HepG2 (cell line): ENCODE data around the gene RBFOX1. TPM values are rescaled to one million over a fixed set of nuclear protein-coding genes. Genes with fewer than 3 reads are reported as not detected.

Experiments used
- ATAC-seq: fragments of 200-7000 bp; cut with Tn5 transposase; 3 replicates; pipeline ENCODE4 v1.9.1; 2020; ENCODE audit warnings: mild to moderate bottlenecking, moderate library complexity
- BruUV-seq: library from RNA; stranded (reverse); fragments of 400-500 nt; replicated peaks from 2 replicates; lab custom pipeline; 2021; lab: Mats Ljungman, UMichigan
- CTCF ChIA-PET: fragments of 300-600 bp; formaldehyde crosslinking; extraction: SDS; loops from one replicate; lab custom pipeline; 2021; ENCODE audit warnings: low total read pairs, inconsistent platforms, low intra/inter-chr PET ratio; lab: Yijun Ruan, JAX
- POLR2A ChIA-PET: fragments of 350-600 bp; sonication (Branson Sonifier 250); formaldehyde crosslinking; loops from one replicate; lab custom pipeline; 2020; ENCODE audit warnings: antibody characterized with exemption, inconsistent platforms; lab: Yijun Ruan, JAX
- DNase-seq: peaks from one replicate; pipeline ENCODE4 v3.0.0-alpha.2; 2015; ENCODE audit warnings: low spot score
- FAIRE-seq: peaks from 3 replicates; lab custom pipeline; 2011; peaks lifted over from hg19 to GRCh38; lab: Jason Lieb, UNC
- H2AFZ ChIP-seq: one replicate; pipeline ENCODE4 v1.6.1; 2011; ENCODE audit warnings: low read length, inconsistent platforms
- H3K27ac ChIP-seq: fragments of 300-600 bp; 3 replicates; pipeline ENCODE4 v1.8.0; 2011; ENCODE audit warnings: mixed run types, mild to moderate bottlenecking, mixed read lengths, low read length, inconsistent platforms; ENCODE audit not compliant: insufficient read depth; ENCODE audit errors: extremely low read length
- H3K27me3 ChIP-seq, 2 experiments: fragments of 200-600 bp in 1 of 2; 2 replicates in 1 of 2; 3 replicates in 1 of 2; pipeline versions ENCODE4 v1.6.0 to v1.8.0; 2011; ENCODE audit warnings: low read length in 2 of 2, mild to moderate bottlenecking in 2 of 2, moderate library complexity in 2 of 2, inconsistent platforms in 1 of 2; ENCODE audit not compliant: insufficient read depth in 2 of 2, control insufficient read depth in 1 of 2
- H3K36me3 ChIP-seq, 2 experiments: fragments of 200-600 bp in 1 of 2; replicated peaks in 1 of 2; 2 replicates in 1 of 2; 3 replicates in 1 of 2; pipeline versions ENCODE4 v1.5.1 to v1.8.0; 2011; ENCODE audit warnings: low read length in 2 of 2, inconsistent platforms in 1 of 2; ENCODE audit not compliant: insufficient read depth in 2 of 2, control insufficient read depth in 1 of 2
- H3K4me1 ChIP-seq: 2 replicates; pipeline ENCODE4 v1.5.1; 2012; ENCODE audit warnings: low read length, inconsistent platforms; ENCODE audit not compliant: insufficient read depth
- H3K4me2 ChIP-seq: 2 replicates; pipeline ENCODE4 v1.6.0; 2011; ENCODE audit warnings: low read depth, low read length, inconsistent platforms
- H3K4me3 ChIP-seq, 3 experiments: fragments of 200-600 bp in 1 of 3; sonication (generic), shearing (Covaris generic) in 1 of 3; replicated peaks in 1 of 3; 2 replicates each; pipeline ENCODE4 v1.5.1; 2011 to 2016; ENCODE audit warnings: low read length in 3 of 3, inconsistent platforms in 2 of 3, low read depth in 2 of 3, mild to moderate bottlenecking in 2 of 3, control low read depth in 1 of 3, mixed read lengths in 1 of 3; ENCODE audit not compliant: insufficient read depth in 1 of 3
- H3K79me2 ChIP-seq: one replicate; pipeline ENCODE4 v1.6.1; 2011; ENCODE audit warnings: low read length, inconsistent platforms; ENCODE audit not compliant: insufficient read depth
- H3K9ac ChIP-seq: 2 replicates; pipeline ENCODE4 v1.6.0; 2011; ENCODE audit warnings: mild to moderate bottlenecking, low read depth, low read length, inconsistent platforms; ENCODE audit not compliant: insufficient read depth
- H3K9me3 ChIP-seq: 2 replicates; pipeline ENCODE4 v1.5.1; 2012; ENCODE audit warnings: mild to moderate bottlenecking, low read length
- H4K20me1 ChIP-seq: 2 replicates; pipeline ENCODE4 v1.6.0; 2011; ENCODE audit warnings: inconsistent platforms, mild to moderate bottlenecking, low read length, moderate library complexity; ENCODE audit not compliant: insufficient read depth
- EP300 ChIP-seq, 3 experiments: sonication (generic) in 1 of 3; formaldehyde crosslinking in 1 of 3; IDR thresholded peaks; 2 replicates each; pipeline versions ENCODE4 v1.5.1 to v1.6.1; 2011 to 2020; ENCODE audit warnings: low read depth in 2 of 3, low read length in 2 of 3, borderline replicate concordance in 1 of 3, improper control_type of control experiment in 1 of 3, mild to moderate bottlenecking in 1 of 3, missing genetic modification reagents in 1 of 3, moderate library complexity in 1 of 3
- MLX ChIP-seq: IDR thresholded peaks from 2 replicates; pipeline ENCODE4 v1.6.1; 2016
- ZNF205 ChIP-seq: IDR thresholded peaks from 2 replicates; pipeline ENCODE4 v1.6.1; 2018; ENCODE audit warnings: missing biosample characterization, missing genetic modification reagents
- ZNF577 ChIP-seq: sonication (generic); formaldehyde crosslinking; IDR thresholded peaks from 2 replicates; pipeline ENCODE4 v1.4.0; 2020; ENCODE audit warnings: mild to moderate bottlenecking, low read depth, missing genetic modification reagents, borderline replicate concordance
- ZNF615 ChIP-seq: sonication (generic); formaldehyde crosslinking; IDR thresholded peaks from 2 replicates; pipeline ENCODE4 v1.5.0; 2020; ENCODE audit warnings: mild to moderate bottlenecking, missing genetic modification reagents, borderline replicate concordance
- ZNF839 ChIP-seq: sonication (generic); formaldehyde crosslinking; IDR thresholded peaks from 2 replicates; pipeline ENCODE4 v1.4.0; 2020; ENCODE audit warnings: missing genetic modification reagents, mild to moderate bottlenecking, borderline replicate concordance
- ZSCAN9 ChIP-seq: IDR thresholded peaks from 2 replicates; pipeline ENCODE4 v1.6.1; 2016; ENCODE audit warnings: borderline replicate concordance
- WGBS: methylation state at CpG from one replicate; pipeline ENCODE4 v1.1.6; 2017; ENCODE audit warnings: low lambda C conversion rate; 5-methylcytosine and 5-hydroxymethylcytosine counted together
- in situ Hi-C: cut with HindIII; loops from 2 replicates; pipeline ENCODE4 v1.10.0; 2017; ENCODE audit warnings: low pct_unique_long_range_greater_than_20kb; ENCODE audit not compliant: extremely low pct_ligation_motif_present
- intact Hi-C: fragments of 100-400 bp; cut with micrococcal nuclease; formaldehyde crosslinking; loops from one replicate; pipeline ENCODE4 v1.10.0; 2022; ENCODE audit not compliant: unreplicated experiment
- polyA plus RNA-seq, 8 experiments: library from polyadenylated mRNA; depleted of rRNA in 3 of 8; stranded (reverse) in 7 of 8; unstranded in 1 of 8; fragments of >200 nt; fragmentation: Illumina TruSeq in 4 of 8; extraction: Trizol in 4 of 8; gene quantifications; 2 replicates each; pipeline versions ENCODE4 v1.2.1 to v1.2.3, GENCODE V29; 2011 to 2016; ENCODE audit warnings: low read depth in 4 of 8, missing spikeins in 1 of 8, mixed read lengths in 1 of 8; ENCODE audit not compliant: insufficient read depth in 1 of 8
- total RNA-seq, 5 experiments: library from RNA; depleted of rRNA; stranded (reverse); fragments of >200 nt; fragmentation: Illumina TruSeq; extraction: Trizol; gene quantifications; 2 replicates each; pipeline ENCODE4 v1.2.3, GENCODE V29; 2016; ENCODE audit warnings: low read depth in 1 of 5
- TF ChIP-seq, protein P1 (sequence below): sonication (generic); formaldehyde crosslinking; IDR thresholded peaks from 2 replicates; pipeline ENCODE4 v1.4.0; 2020; ENCODE audit warnings: missing genetic modification reagents, borderline replicate concordance
- TF ChIP-seq, protein P2 (sequence below): sonication (generic); formaldehyde crosslinking; IDR thresholded peaks from 2 replicates; pipeline ENCODE4 v1.5.0; 2020; ENCODE audit warnings: mild to moderate bottlenecking, missing genetic modification reagents, borderline replicate concordance

The RBFOX1 gene
- total and polyA plus RNA-seq, 2 of the 13 experiments (the other 11 are each of a cell fraction or from before 2014, with no cell fraction given), result not detected

GRCh38 chr16:7439518-7439917, 106.9 kb downstream of the RBFOX1 start (continued):
- TF ChIP-seq, protein P1, sequence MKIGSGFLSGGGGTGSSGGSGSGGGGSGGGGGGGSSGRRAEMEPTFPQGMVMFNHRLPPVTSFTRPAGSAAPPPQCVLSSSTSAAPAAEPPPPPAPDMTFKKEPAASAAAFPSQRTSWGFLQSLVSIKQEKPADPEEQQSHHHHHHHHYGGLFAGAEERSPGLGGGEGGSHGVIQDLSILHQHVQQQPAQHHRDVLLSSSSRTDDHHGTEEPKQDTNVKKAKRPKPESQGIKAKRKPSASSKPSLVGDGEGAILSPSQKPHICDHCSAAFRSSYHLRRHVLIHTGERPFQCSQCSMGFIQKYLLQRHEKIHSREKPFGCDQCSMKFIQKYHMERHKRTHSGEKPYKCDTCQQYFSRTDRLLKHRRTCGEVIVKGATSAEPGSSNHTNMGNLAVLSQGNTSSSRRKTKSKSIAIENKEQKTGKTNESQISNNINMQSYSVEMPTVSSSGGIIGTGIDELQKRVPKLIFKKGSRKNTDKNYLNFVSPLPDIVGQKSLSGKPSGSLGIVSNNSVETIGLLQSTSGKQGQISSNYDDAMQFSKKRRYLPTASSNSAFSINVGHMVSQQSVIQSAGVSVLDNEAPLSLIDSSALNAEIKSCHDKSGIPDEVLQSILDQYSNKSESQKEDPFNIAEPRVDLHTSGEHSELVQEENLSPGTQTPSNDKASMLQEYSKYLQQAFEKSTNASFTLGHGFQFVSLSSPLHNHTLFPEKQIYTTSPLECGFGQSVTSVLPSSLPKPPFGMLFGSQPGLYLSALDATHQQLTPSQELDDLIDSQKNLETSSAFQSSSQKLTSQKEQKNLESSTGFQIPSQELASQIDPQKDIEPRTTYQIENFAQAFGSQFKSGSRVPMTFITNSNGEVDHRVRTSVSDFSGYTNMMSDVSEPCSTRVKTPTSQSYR (CRISPR knock-in tag), result no peak
- TF ChIP-seq ZNF839 (CRISPR knock-in tag) (no peak), ZSCAN9 (CRISPR knock-in tag) (no peak), EP300 (IDR thresholded peaks at IDR 0.05; ENCODE audit: low read depth in 2 of 2, low read length in 2 of 2) (no peak), EP300 (CRISPR knock-in tag; IDR thresholded peaks at IDR 0.05; ENCODE audit: borderline replicate concordance) (no peak), ZNF577 (no peak), ZNF205 (CRISPR knock-in tag) (no peak)
- TF ChIP-seq, protein P2, sequence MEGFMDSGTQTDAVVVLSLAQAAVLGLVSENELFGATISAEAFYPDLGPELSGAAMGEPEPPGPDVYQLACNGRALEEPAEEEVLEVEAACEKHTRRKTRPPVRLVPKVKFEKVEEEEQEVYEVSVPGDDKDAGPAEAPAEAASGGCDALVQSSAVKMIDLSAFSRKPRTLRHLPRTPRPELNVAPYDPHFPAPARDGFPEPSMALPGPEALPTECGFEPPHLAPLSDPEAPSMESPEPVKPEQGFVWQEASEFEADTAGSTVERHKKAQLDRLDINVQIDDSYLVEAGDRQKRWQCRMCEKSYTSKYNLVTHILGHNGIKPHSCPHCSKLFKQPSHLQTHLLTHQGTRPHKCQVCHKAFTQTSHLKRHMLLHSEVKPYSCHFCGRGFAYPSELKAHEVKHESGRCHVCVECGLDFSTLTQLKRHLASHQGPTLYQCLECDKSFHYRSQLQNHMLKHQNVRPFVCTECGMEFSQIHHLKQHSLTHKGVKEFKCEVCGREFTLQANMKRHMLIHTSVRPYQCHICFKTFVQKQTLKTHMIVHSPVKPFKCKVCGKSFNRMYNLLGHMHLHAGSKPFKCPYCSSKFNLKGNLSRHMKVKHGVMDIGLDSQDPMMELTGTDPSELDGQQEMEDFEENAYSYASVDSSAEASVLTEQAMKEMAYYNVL (CRISPR knock-in tag), result no peak

GRCh38 chr16:7440886-7441400, 108.3 kb downstream of the RBFOX1 start:
- no peaks in the 10 kb centered on the region for H3K9me3 ChIP-seq
- H3K4me3 ChIP-seq, result no peak overlapping the region
- no peaks in the 10 kb centered on the region for H3K4me1 ChIP-seq
- intact Hi-C loops, result no loop called here
- peaks cover 0 to 19% of the 10 kb centered on the region in 2 experiments; a peak in 1 of 5 replicates for H3K27me3 ChIP-seq
- H4K20me1 ChIP-seq, result no peaks in the 10 kb centered on the region
- POLR2A ChIA-PET, result no interaction called here
- no peak overlapping the region for H3K9ac ChIP-seq
- H3K36me3 ChIP-seq, result no peaks in the 10 kb centered on the region
- in situ Hi-C loops, result no loop called here
- H3K27ac ChIP-seq, result no peak overlapping the region
- H2AFZ ChIP-seq, result no peak overlapping the region
- no peak for ATAC-seq
- FAIRE-seq, result no peak
- WGBS, result 11% methylated on average over 6 of the region's 6 CpGs
- BruUV-seq, result no TSS peak
- no peak overlapping the region for H3K4me2 ChIP-seq
- CTCF ChIA-PET, result no interaction called here
- no peak for DNase-seq
- TF ChIP-seq MLX (CRISPR knock-in tag), result no peak
- TF ChIP-seq ZNF615 (CRISPR knock-in tag), result no peak
- no peaks in the 10 kb centered on the region for H3K79me2 ChIP-seq
